SK-N-SH (cell line): ENCODE results near the gene NOTO. TPM values are rescaled to one million over a fixed set of nuclear protein-coding genes. Genes with fewer than 3 reads are reported as not detected.

Experiments used
- CTCF ChIA-PET: fragments of 300-600, 350-600 bp; formaldehyde crosslinking; extraction: SDS; loops from one replicate; lab custom pipeline; 2021; lab: Yijun Ruan, JAX
- POLR2A ChIA-PET: fragments of 350-600 bp; sonication (Branson Sonifier 250); formaldehyde crosslinking; extraction: SDS; loops from one replicate; lab custom pipeline; 2020; ENCODE audit warnings: antibody characterized with exemption, inconsistent platforms; lab: Yijun Ruan, JAX
- DNase-seq: peaks from one replicate; pipeline ENCODE4 v3.0.0; 2012
- H2AFZ ChIP-seq: fragments of 200-600 bp; sonication (generic); 2 replicates; pipeline ENCODE4 v1.8.1; 2016; ENCODE audit warnings: antibody characterized with exemption, mild to moderate bottlenecking, low read depth
- H3F3A ChIP-seq: fragments of 200-600 bp; sonication (generic); replicated peaks from 2 replicates; pipeline ENCODE3; 2016; ENCODE audit warnings: antibody characterized with exemption, mild to moderate bottlenecking; ENCODE audit not compliant: insufficient read depth
- H3K27ac ChIP-seq, 2 experiments: fragments of 200-500 bp in 1 of 2; fragments of 200-600 bp in 1 of 2; sonication (Bioruptor generic) in 1 of 2; sonication (generic), shearing (Covaris generic) in 1 of 2; 2 replicates each; pipeline versions ENCODE4 v1.5.1 to v1.6.1; 2014 to 2016; ENCODE audit warnings: low read depth in 2 of 2, inconsistent platforms in 1 of 2, low read length in 1 of 2, mild to moderate bottlenecking in 1 of 2, mixed read lengths in 1 of 2
- H3K27me3 ChIP-seq: fragments of 200-600 bp; sonication (generic), shearing (Covaris generic); 2 replicates; pipeline ENCODE4 v1.6.1; 2016; ENCODE audit warnings: mixed run types; ENCODE audit not compliant: insufficient read depth
- H3K36me3 ChIP-seq, 2 experiments: fragments of 200-500 bp in 1 of 2; fragments of 200-600 bp in 1 of 2; sonication (Bioruptor generic) in 1 of 2; sonication (generic) in 1 of 2; replicated peaks in 1 of 2; 2 replicates each; pipeline versions ENCODE3 to v1.5.1; 2014 to 2016; ENCODE audit warnings: low read length in 1 of 2, mild to moderate bottlenecking in 1 of 2; ENCODE audit not compliant: insufficient read depth in 2 of 2, control insufficient read depth in 1 of 2
- H3K4me1 ChIP-seq, 2 experiments: fragments of 200-500 bp in 1 of 2; fragments of 200-600 bp in 1 of 2; sonication (Bioruptor generic) in 1 of 2; sonication (generic), shearing (Covaris generic) in 1 of 2; 2 replicates each; pipeline versions ENCODE4 v1.5.1 to v1.6.1; 2014 to 2016; ENCODE audit warnings: low read depth in 1 of 2, low read length in 1 of 2, mixed run types in 1 of 2; ENCODE audit not compliant: insufficient read depth in 2 of 2, control insufficient read depth in 1 of 2
- H3K4me2 ChIP-seq: fragments of 200-600 bp; sonication (generic), shearing (Covaris generic); 2 replicates; pipeline ENCODE4 v1.6.1; 2017; ENCODE audit warnings: mixed run types
- H3K4me3 ChIP-seq, 2 experiments: fragments of 200-500 bp in 1 of 2; fragments of 200-600 bp in 1 of 2; sonication (Bioruptor generic) in 1 of 2; sonication (generic), shearing (Covaris generic) in 1 of 2; 2 replicates each; pipeline versions ENCODE4 v1.5.1 to v1.8.1; 2014 to 2016; ENCODE audit warnings: low read depth in 2 of 2, inconsistent platforms in 1 of 2, low read length in 1 of 2, mild to moderate bottlenecking in 1 of 2, mixed read lengths in 1 of 2, moderate library complexity in 1 of 2
- H3K79me2 ChIP-seq: fragments of 200-600 bp; sonication (generic); 2 replicates; pipeline ENCODE4 v1.8.1; 2017; ENCODE audit warnings: mild to moderate bottlenecking; ENCODE audit not compliant: insufficient read depth
- H3K9ac ChIP-seq: fragments of 200-600 bp; sonication (generic); 2 replicates; pipeline ENCODE4 v1.6.1; 2017; ENCODE audit warnings: mixed run types
- H3K9me2 ChIP-seq: fragments of 200-600 bp; sonication (generic); 2 replicates; pipeline ENCODE4 v1.6.1; 2017; ENCODE audit warnings: mixed run types
- H3K9me3 ChIP-seq: fragments of 200-600 bp; sonication (generic); 2 replicates; pipeline ENCODE4 v1.6.1; 2017; ENCODE audit warnings: mixed run types, mild to moderate bottlenecking, moderate library complexity
- H4K20me1 ChIP-seq: fragments of 200-600 bp; sonication (generic); 2 replicates; pipeline ENCODE4 v1.6.1; 2017; ENCODE audit warnings: mild to moderate bottlenecking, mixed run types; ENCODE audit not compliant: insufficient read depth
- FOSL2 ChIP-seq: IDR thresholded peaks from 2 replicates; pipeline ENCODE4 v1.4.0; 2012; ENCODE audit warnings: low read depth, mild to moderate bottlenecking, moderate library complexity, borderline replicate concordance
- FOXM1 ChIP-seq: IDR thresholded peaks from 2 replicates; pipeline ENCODE4 v1.4.0; 2012; ENCODE audit warnings: low read depth, mild to moderate bottlenecking
- GABPA ChIP-seq: IDR thresholded peaks from 2 replicates; pipeline ENCODE4 v1.4.0; 2012; ENCODE audit warnings: low read depth, mild to moderate bottlenecking
- GATA2 ChIP-seq: sonication (generic); formaldehyde crosslinking; IDR thresholded peaks from 2 replicates; pipeline ENCODE4 v1.5.0; 2020; ENCODE audit warnings: mild to moderate bottlenecking, missing genetic modification reagents
- IRF3 ChIP-seq: fragments of 150-350 bp; IDR thresholded peaks from 2 replicates; pipeline ENCODE4 v1.6.1; 2016; ENCODE audit warnings: mild to moderate bottlenecking, low read depth, low read length
- JUND ChIP-seq: IDR thresholded peaks from 2 replicates; pipeline ENCODE4 v1.4.0; 2012
- MEF2A ChIP-seq: IDR thresholded peaks from 2 replicates; pipeline ENCODE4 v1.4.0; 2012; ENCODE audit warnings: low read depth, borderline replicate concordance
- NFIC ChIP-seq: IDR thresholded peaks from 2 replicates; pipeline ENCODE4 v1.4.0; 2012; ENCODE audit warnings: borderline replicate concordance
- NRF1 ChIP-seq: IDR thresholded peaks from 2 replicates; pipeline ENCODE4 v1.6.1; 2012; ENCODE audit warnings: low read depth, mild to moderate bottlenecking, low read length
- PBX3 ChIP-seq: IDR thresholded peaks from 2 replicates; pipeline ENCODE4; 2012
- RAD21 ChIP-seq: IDR thresholded peaks from 2 replicates; pipeline ENCODE4 v1.6.1; 2012; ENCODE audit warnings: mild to moderate bottlenecking, low read length
- RCOR1 ChIP-seq: fragments of 150-350 bp; IDR thresholded peaks from 2 replicates; pipeline ENCODE4 v1.6.1; 2017; ENCODE audit warnings: antibody characterized with exemption, low read length
- RXRA ChIP-seq: IDR thresholded peaks from 2 replicates; pipeline ENCODE4 v1.4.0; 2012; ENCODE audit warnings: low read depth, mild to moderate bottlenecking, borderline replicate concordance
- SMC3 ChIP-seq: IDR thresholded peaks from 2 replicates; pipeline ENCODE4 v1.6.1; 2012; ENCODE audit warnings: low read depth, low read length, improper control_type of control experiment
- TAF1 ChIP-seq: IDR thresholded peaks from 2 replicates; pipeline ENCODE4 v1.6.1; 2012; ENCODE audit warnings: low read depth, mild to moderate bottlenecking, low read length, moderate library complexity, borderline replicate concordance
- TCF12 ChIP-seq: IDR thresholded peaks from 2 replicates; pipeline ENCODE4 v1.4.0; 2012
- WGBS: methylation state at CpG from one replicate; pipeline ENCODE4 v1.1.6; 2017; ENCODE audit warnings: low lambda C conversion rate; 5-methylcytosine and 5-hydroxymethylcytosine counted together
- polyA plus RNA-seq, 3 experiments: library from polyadenylated mRNA; depleted of rRNA; stranded (reverse); fragments of >200 nt; gene quantifications; 2 replicates each; pipeline ENCODE4 v1.2.3, GENCODE V29; 2012
- TF ChIP-seq, protein P1 (sequence below): fragments of 200-600 bp; sonication (generic); IDR thresholded peaks from 2 replicates; pipeline ENCODE4 v1.6.1; 2017; ENCODE audit warnings: antibody characterized with exemption, mild to moderate bottlenecking, moderate library complexity

The NOTO gene
- polyA plus RNA-seq, 1 of the 3 experiments (the other 2 are of a cell fraction): not detected

DNA sequence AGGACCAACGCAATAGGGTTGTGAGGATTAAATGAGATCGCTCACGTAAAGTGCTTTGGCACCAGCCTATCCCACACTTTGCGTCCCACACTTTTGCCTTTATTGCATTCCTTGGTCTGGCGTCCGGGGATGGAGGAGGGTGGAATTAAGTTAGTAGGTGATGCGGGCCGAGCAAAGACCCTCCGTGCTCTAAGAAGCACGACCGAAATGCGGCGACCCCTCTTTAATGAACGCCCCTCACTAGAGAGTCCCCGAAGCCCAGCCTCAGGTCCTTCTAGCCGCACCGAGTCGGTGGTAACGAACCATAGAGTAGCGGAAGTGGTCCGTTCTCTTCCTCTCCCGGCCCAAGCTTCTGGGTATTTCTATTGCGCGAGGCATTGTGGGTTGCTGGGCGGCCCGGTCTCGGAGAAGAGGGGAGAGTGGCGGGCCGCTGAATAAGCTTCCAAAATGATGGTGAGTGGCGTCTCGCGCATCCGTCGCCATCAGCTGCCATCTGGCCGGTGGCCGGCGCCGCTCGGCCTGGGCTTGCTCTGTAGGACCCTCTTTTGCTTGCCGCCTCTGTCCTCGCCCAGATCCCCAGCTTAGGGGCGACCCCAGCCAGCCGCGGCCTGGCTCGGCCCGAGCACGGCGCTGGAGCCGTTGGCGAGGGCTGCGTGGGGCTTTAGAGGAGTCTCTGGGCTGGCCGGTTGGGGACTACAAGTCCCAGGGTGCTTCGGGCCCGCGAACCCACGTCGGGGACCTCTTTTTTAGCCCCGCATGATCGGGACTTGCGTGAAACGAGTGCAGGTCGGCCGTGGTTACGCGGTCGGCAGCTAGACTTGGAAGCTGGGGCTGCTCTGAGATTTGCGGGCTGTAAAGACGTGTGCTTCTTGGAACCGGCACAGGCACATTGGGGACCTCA, 31.8 kb downstream of the NOTO start, which contains the start of gene CCT7 (continued):
- no peak; the same call in 1 of the 2 replicates for TF ChIP-seq NFIC
- peak; percentile 90 for TF ChIP-seq GABPA
- no peak for TF ChIP-seq SMC3
- TF ChIP-seq, protein P1, sequence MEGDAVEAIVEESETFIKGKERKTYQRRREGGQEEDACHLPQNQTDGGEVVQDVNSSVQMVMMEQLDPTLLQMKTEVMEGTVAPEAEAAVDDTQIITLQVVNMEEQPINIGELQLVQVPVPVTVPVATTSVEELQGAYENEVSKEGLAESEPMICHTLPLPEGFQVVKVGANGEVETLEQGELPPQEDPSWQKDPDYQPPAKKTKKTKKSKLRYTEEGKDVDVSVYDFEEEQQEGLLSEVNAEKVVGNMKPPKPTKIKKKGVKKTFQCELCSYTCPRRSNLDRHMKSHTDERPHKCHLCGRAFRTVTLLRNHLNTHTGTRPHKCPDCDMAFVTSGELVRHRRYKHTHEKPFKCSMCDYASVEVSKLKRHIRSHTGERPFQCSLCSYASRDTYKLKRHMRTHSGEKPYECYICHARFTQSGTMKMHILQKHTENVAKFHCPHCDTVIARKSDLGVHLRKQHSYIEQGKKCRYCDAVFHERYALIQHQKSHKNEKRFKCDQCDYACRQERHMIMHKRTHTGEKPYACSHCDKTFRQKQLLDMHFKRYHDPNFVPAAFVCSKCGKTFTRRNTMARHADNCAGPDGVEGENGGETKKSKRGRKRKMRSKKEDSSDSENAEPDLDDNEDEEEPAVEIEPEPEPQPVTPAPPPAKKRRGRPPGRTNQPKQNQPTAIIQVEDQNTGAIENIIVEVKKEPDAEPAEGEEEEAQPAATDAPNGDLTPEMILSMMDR: no peak
- TF ChIP-seq MEF2A: no peak
- TF ChIP-seq JUND: no peak
- TF ChIP-seq FOXM1: no peak
- no peak for TF ChIP-seq IRF3
- no peak for TF ChIP-seq NRF1
- no peak for TF ChIP-seq RAD21
- no peak for TF ChIP-seq RXRA
- TF ChIP-seq, all 33 proteins: peak for 14

DNA sequence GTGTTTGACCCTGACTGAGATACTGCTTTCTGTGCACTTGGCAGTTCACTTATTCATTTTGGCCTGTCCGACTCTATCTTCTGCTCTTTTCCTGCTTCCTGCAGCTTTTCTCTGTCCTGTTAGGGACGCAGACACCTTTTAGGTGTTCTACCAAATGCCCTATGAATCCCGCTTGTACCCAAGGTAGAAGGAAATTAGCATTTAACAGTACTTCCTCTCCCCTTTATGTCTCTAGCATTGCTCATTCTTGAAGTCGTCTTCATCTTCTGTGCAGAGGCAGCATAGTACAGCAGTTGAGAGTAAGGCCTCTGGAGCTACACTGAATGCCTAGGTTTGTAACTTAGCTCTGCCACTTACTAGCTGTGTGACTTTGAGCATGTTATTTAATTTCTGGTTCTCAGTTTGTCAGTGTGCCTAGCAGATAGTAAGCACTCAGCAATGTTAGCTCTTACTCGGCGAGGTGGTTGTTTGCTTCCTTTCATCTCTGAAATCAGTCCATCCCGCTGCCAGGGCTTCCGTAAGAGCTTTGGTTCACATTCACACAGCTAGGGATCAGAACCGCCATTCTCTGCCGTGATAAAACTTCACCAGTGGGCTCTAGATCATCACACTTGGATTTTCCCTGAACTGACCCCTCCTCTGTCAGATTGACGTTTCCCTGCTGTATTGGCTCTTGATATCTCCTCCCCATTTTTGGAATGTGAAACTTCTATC, 33.1 kb downstream of the NOTO start:
- POLR2A ChIA-PET: interaction anchor here (1.0 to 2.7 kb wide), 2 partner anchors 9 to 21 kb away, joined by 4 to 8 read pairs; no protein-coding TSS in a partner anchor
- no peaks in the 10 kb centered on the region for H3K9me3 ChIP-seq
- H2AFZ ChIP-seq: no peak overlapping the region
- TF ChIP-seq RCOR1: no peak
- no peak for TF ChIP-seq NFIC
- TF ChIP-seq FOSL2: no peak
- TF ChIP-seq FOXM1: no peak
- TF ChIP-seq NRF1: no peak
- TF ChIP-seq TAF1: no peak
- no peak for TF ChIP-seq PBX3
- TF ChIP-seq GATA2 (CRISPR knock-in tag): no peak
- no peak for TF ChIP-seq TCF12
- TF ChIP-seq, all 33 proteins: peak for 0
- peaks cover 64% of the 10 kb centered on the region for H3K79me2 ChIP-seq
- H3K9ac ChIP-seq: peak overlapping the region; percentile 96
- peaks cover 52% of the 10 kb centered on the region for H4K20me1 ChIP-seq
- WGBS: 65% methylated on average over 11 of the region's 11 CpGs
- peak overlapping the region; percentile 98 for H3K4me2 ChIP-seq
- no peaks in the 10 kb centered on the region for H3K9me2 ChIP-seq
- peaks cover 9% of the 10 kb centered on the region for H3F3A ChIP-seq
- CTCF ChIA-PET: interaction anchor here (1.1 to 4.4 kb wide), 5 partner anchors 12 to 58 kb away, joined by 3 to 27 read pairs (median 8); partner anchors contain the start of gene EGR4
- peaks cover 14 to 30% of the 10 kb centered on the region in 2 experiments for H3K36me3 ChIP-seq
- H3K27me3 ChIP-seq: no peaks in the 10 kb centered on the region
- H3K4me3 ChIP-seq: peak overlapping the region; percentile 96 to 99
- H3K4me1 ChIP-seq: peaks cover 0 to 23% of the 10 kb centered on the region in 2 experiments; a peak in 3 of 4 replicates
- DNase-seq: no peak
- no peak overlapping the region; a peak in 1 of 4 replicates for H3K27ac ChIP-seq
